ENCODE results near the gene RALGAPA1.

- TF ChIP-seq CTCF (IDR thresholded peaks at IDR 0.05; ENCODE audit: low read depth, low read length): no peak
- no peak for TF ChIP-seq MAX (IDR thresholded peaks at IDR 0.05; ENCODE audit: low read depth, low read length)
- TF ChIP-seq POLR2A (IDR thresholded peaks at IDR 0.05; ENCODE audit: extremely low read depth, insufficient read length): no peak
These were observed 243.1 kb downstream of the RALGAPA1 start for GRCh38 chr14:35565871-35566464.

All from NB4 (cell line).